MM.1S (cell line): ENCODE measurements around the gene CLTA.

Experiments
- DNase-seq: peaks from one replicate; pipeline ENCODE4 v3.0.0-alpha.2; 2015
- H2AFZ ChIP-seq: fragments of 300-600 bp; sonication (generic); 2 replicates; pipeline ENCODE4 v1.6.0; 2016; ENCODE audit warnings: antibody characterized with exemption, low read length
- H3F3A ChIP-seq: fragments of 300-600 bp; sonication (generic); 2 replicates; pipeline ENCODE4 v1.6.1; 2016; ENCODE audit warnings: mild to moderate bottlenecking, antibody characterized with exemption, low read length, moderate library complexity, mixed read lengths; ENCODE audit not compliant: insufficient read depth
- H3K27ac ChIP-seq: fragments of 300-600 bp; sonication (generic); 2 replicates; pipeline ENCODE4 v1.5.1; 2016; ENCODE audit warnings: mild to moderate bottlenecking, low read length
- H3K27me3 ChIP-seq: fragments of 300-600 bp; sonication (generic); replicated peaks from 2 replicates; pipeline ENCODE4 v1.6.0; 2016; ENCODE audit warnings: low read length; ENCODE audit not compliant: insufficient read depth
- H3K36me3 ChIP-seq: fragments of 300-600 bp; sonication (generic); replicated peaks from 2 replicates; pipeline ENCODE4 v1.6.1; 2016; ENCODE audit warnings: mild to moderate bottlenecking, low read length, mixed read lengths; ENCODE audit not compliant: insufficient read depth
- H3K4me1 ChIP-seq: fragments of 300-600 bp; sonication (generic); 2 replicates; pipeline ENCODE4 v1.6.1; 2016; ENCODE audit warnings: low read length, mixed read lengths
- H3K4me2 ChIP-seq: fragments of 300-600 bp; sonication (generic); 2 replicates; pipeline ENCODE4 v1.6.0; 2016; ENCODE audit warnings: low read depth, low read length
- H3K4me3 ChIP-seq: fragments of 300-600 bp; sonication (generic); 2 replicates; pipeline ENCODE4 v1.5.1; 2016; ENCODE audit warnings: low read length, mixed read lengths
- H3K79me2 ChIP-seq: fragments of 300-600 bp; sonication (generic); 2 replicates; pipeline ENCODE4 v1.6.1; 2016; ENCODE audit warnings: mixed run types, low read length, mixed read lengths
- H3K9ac ChIP-seq: fragments of 300-600 bp; sonication (generic); 2 replicates; pipeline ENCODE4 v1.6.1; 2016; ENCODE audit warnings: low read length, mixed read lengths
- H3K9me2 ChIP-seq: fragments of 300-600 bp; sonication (generic); replicated peaks from 2 replicates; pipeline ENCODE4 v1.6.1; 2016; ENCODE audit warnings: mild to moderate bottlenecking, low read length, mixed read lengths; ENCODE audit not compliant: insufficient read depth
- H3K9me3 ChIP-seq: fragments of 300-600 bp; sonication (generic); replicated peaks from 2 replicates; pipeline ENCODE4 v1.6.1; 2016; ENCODE audit warnings: mild to moderate bottlenecking, low read length, mixed read lengths; ENCODE audit not compliant: insufficient read depth
- H4K20me1 ChIP-seq: fragments of 300-600 bp; sonication (generic); 2 replicates; pipeline ENCODE4 v1.6.1; 2016; ENCODE audit warnings: mild to moderate bottlenecking, low read length, moderate library complexity, mixed read lengths; ENCODE audit not compliant: insufficient read depth
- CTCF ChIP-seq: fragments of 300-600 bp; sonication (generic); IDR thresholded peaks from 2 replicates; pipeline ENCODE4 v1.5.1; 2016; ENCODE audit warnings: antibody characterized with exemption, low read length, mixed read lengths
- EZH2 ChIP-seq: fragments of 300-600 bp; sonication (generic); optimal IDR thresholded peaks from 2 replicates; pipeline ENCODE3; 2017; ENCODE audit warnings: low read depth, mild to moderate bottlenecking, antibody characterized with exemption, low read length, mixed read lengths
- EZH2phosphoT487 ChIP-seq: fragments of 300-600 bp; sonication (generic); IDR thresholded peaks from 2 replicates; pipeline ENCODE4 v1.6.1; 2018; ENCODE audit warnings: antibody characterized with exemption, low read length

Gene CLTA

GRCh38 chr9:36190388-36191289, at the start of gene CLTA:
Gene CLTA (plus strand): TSS chr9:36190921. CDS start chr9:36191057, 136 bp downstream.
- peak; percentile 56 for TF ChIP-seq CTCF
- no peak for TF ChIP-seq EZH2phosphoT487

GRCh38 chr9:36141288-36141687, 49.4 kb upstream of the CLTA start:
- H3K4me2 ChIP-seq: no peak overlapping the region
- peaks cover 30% of the 10 kb centered on the region for H3K79me2 ChIP-seq
- H3K4me1 ChIP-seq: peaks cover 64% of the 10 kb centered on the region
- no peak overlapping the region for H3K27ac ChIP-seq
- no peaks in the 10 kb centered on the region for H3K9me2 ChIP-seq
- H2AFZ ChIP-seq: no peak overlapping the region
- no peak; the same call in 1 of the 2 replicates for TF ChIP-seq CTCF
- no peak for TF ChIP-seq EZH2phosphoT487
- TF ChIP-seq EZH2: no peak
- H3F3A ChIP-seq: peaks cover 16% of the 10 kb centered on the region
- no peaks in the 10 kb centered on the region for H3K36me3 ChIP-seq
- H3K4me3 ChIP-seq: no peak overlapping the region
- DNase-seq: no peak
- no peaks in the 10 kb centered on the region for H4K20me1 ChIP-seq
- no peak overlapping the region for H3K9ac ChIP-seq
- H3K9me3 ChIP-seq: no peaks in the 10 kb centered on the region
- no peaks in the 10 kb centered on the region for H3K27me3 ChIP-seq

More at GRCh38 chr9:36190388-36191289, at the start of gene CLTA:
- Histone ChIP-seq H3K27ac (peak within 1 kb of the TSS; percentile 64; the same call in 1 of the 2 replicates), H3K9me2 (no peaks in the 10 kb centered on the region), H4K20me1 (peaks cover 32% of the 10 kb centered on the region), H3K9me3 (no peaks in the 10 kb centered on the region), H2AFZ (peak within 1 kb of the TSS; percentile 95), H3K9ac (peak within 1 kb of the TSS; percentile 89), H3K36me3 (no peaks in the 10 kb centered on the region), H3K4me3 (peak within 1 kb of the TSS; percentile 95), H3K4me1 (peaks cover 31% of the 10 kb centered on the region), H3K79me2 (peaks cover 49% of the 10 kb centered on the region), H3F3A (no peaks in the 10 kb centered on the region), H3K27me3 (no peaks in the 10 kb centered on the region), H3K4me2 (peak within 1 kb of the TSS; percentile 90)
- peak; percentile 98 for DNase-seq

- Histone ChIP-seq H3K36me3 (no peaks in the 10 kb centered on the region), H3K4me1 (peaks cover 64% of the 10 kb centered on the region), H3K9me2 (no peaks in the 10 kb centered on the region), H3K9me3 (no peaks in the 10 kb centered on the region), H3K9ac (no peak overlapping the region), H4K20me1 (no peaks in the 10 kb centered on the region), H3K4me3 (no peak overlapping the region), H3K27me3 (no peaks in the 10 kb centered on the region), H3F3A (peaks cover 18% of the 10 kb centered on the region), H3K79me2 (peaks cover 30% of the 10 kb centered on the region), H3K4me2 (no peak overlapping the region), H3K27ac (no peak overlapping the region), H2AFZ (no peak overlapping the region)
- no peak for TF ChIP-seq CTCF
- no peak for TF ChIP-seq EZH2phosphoT487
- TF ChIP-seq EZH2: no peak
- DNase-seq: no peak
Measured at GRCh38 chr9:36141761-36142160, 49.0 kb upstream of the CLTA start.
